Measurements from ENCODE around the gene SH2D5. TPM values are rescaled to one million over a fixed set of nuclear protein-coding genes. Genes with fewer than 3 reads are reported as not detected.

Gene SH2D5
- total RNA-seq, 1 experiment from 2014 or later = 8.7 TPM

GRCh38 chr1:20708891-20709290, 23.6 kb downstream of the SH2D5 start:
- Histone ChIP-seq H2BK5ac (ENCODE audit: insufficient read length, low read length) (no peak overlapping the region), H3K27ac (ENCODE audit: insufficient read length, low read depth, low read length) (no peak overlapping the region), H3K23ac (ENCODE audit: insufficient read length, low read depth, low read length) (no peak overlapping the region), H3K79me2 (ENCODE audit: insufficient read depth, low read length) (no peaks in the 10 kb centered on the region), H2AFZ (ENCODE audit: low read length) (no peak overlapping the region), H4K5ac (ENCODE audit: insufficient read length, low read depth, low read length) (no peak overlapping the region), H4K91ac (ENCODE audit: insufficient read length, low read depth, low read length) (no peak overlapping the region), H3K18ac (ENCODE audit: insufficient read length, low read depth, low read length) (no peak overlapping the region), H3K9ac (ENCODE audit: extremely low read depth, insufficient read length, low read length) (no peak overlapping the region), H3K56ac (ENCODE audit: insufficient read length, low read depth, low read length) (no peak overlapping the region), H3K27me3 (ENCODE audit: insufficient read depth, low read length) (no peaks in the 10 kb centered on the region), H3K79me1 (ENCODE audit: insufficient read depth, low read depth, low read length, poor library complexity, severe bottlenecking) (no peaks in the 10 kb centered on the region), H3K4ac (ENCODE audit: low read depth, low read length) (no peak overlapping the region), H2BK15ac (ENCODE audit: low read depth, low read length) (no peak overlapping the region), H2BK12ac (ENCODE audit: insufficient read length, low read depth, low read length) (no peak overlapping the region), H3K4me2 (ENCODE audit: insufficient read depth, insufficient read length, low read length) (no peak overlapping the region), H3K4me1 (ENCODE audit: insufficient read depth, low read length) (no peaks in the 10 kb centered on the region), H4K8ac (replicated peaks; ENCODE audit: insufficient read length, low read depth, low read length) (no peak overlapping the region), H3T11ph (ENCODE audit: low read length) (no peak overlapping the region), H2BK120ac (ENCODE audit: low read depth, low read length, poor library complexity, severe bottlenecking) (no peak overlapping the region), H3K9me3 (ENCODE audit: control insufficient read depth, low read depth, low read length) (no peaks in the 10 kb centered on the region), H3K23me2 (ENCODE audit: insufficient read length, low read depth, low read length, poor library complexity, severe bottlenecking) (no peaks in the 10 kb centered on the region), H2BK20ac (ENCODE audit: low read depth, low read length, poor library complexity, severe bottlenecking) (no peak overlapping the region), H4K20me1 (ENCODE audit: control insufficient read depth, insufficient read depth, insufficient read length) (no peaks in the 10 kb centered on the region), H2AK5ac (ENCODE audit: insufficient read length, low read length) (no peak overlapping the region), H3K14ac (ENCODE audit: insufficient read depth, low read length) (no peak overlapping the region)
- no CpG with 5 or more reads among the region's 5 CpGs for WGBS (ENCODE audit: extremely low coverage, insufficient read length, low lambda C conversion rate)
- Mint-ChIP-seq H3K4me1 (no peaks in the 10 kb centered on the region), H3K9me3 (no peaks in the 10 kb centered on the region), H3K27me3 (ENCODE audit: low read depth) (no peaks in the 10 kb centered on the region), H3K27ac (no peak overlapping the region; a peak in 1 of 7 replicates), H3K36me3 (ENCODE audit: insufficient read depth in 1 of 3, low read depth in 3 of 3) (peaks cover 5 to 28% (median 8%) of the 10 kb centered on the region in 3 experiments; a peak in 4 of 7 replicates), H3K4me3 (no peak overlapping the region)
- no peak for DNase-seq
- TF ChIP-seq, protein P1, sequence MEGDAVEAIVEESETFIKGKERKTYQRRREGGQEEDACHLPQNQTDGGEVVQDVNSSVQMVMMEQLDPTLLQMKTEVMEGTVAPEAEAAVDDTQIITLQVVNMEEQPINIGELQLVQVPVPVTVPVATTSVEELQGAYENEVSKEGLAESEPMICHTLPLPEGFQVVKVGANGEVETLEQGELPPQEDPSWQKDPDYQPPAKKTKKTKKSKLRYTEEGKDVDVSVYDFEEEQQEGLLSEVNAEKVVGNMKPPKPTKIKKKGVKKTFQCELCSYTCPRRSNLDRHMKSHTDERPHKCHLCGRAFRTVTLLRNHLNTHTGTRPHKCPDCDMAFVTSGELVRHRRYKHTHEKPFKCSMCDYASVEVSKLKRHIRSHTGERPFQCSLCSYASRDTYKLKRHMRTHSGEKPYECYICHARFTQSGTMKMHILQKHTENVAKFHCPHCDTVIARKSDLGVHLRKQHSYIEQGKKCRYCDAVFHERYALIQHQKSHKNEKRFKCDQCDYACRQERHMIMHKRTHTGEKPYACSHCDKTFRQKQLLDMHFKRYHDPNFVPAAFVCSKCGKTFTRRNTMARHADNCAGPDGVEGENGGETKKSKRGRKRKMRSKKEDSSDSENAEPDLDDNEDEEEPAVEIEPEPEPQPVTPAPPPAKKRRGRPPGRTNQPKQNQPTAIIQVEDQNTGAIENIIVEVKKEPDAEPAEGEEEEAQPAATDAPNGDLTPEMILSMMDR (conservative IDR thresholded peaks at IDR 0.05) = no peak

Data from H9 (cell line).